SU-DHL-6 (cell line): ENCODE measurements around the gene BOLA3.

Source experiments
- EZH2phosphoT487 ChIP-seq: fragments of 200-600 bp; sonication (generic), shearing (Covaris generic); conservative IDR thresholded peaks from 2 replicates; pipeline ENCODE4 v1.6.1; 2018; ENCODE audit warnings: mild to moderate bottlenecking, antibody characterized with exemption, low read length, moderate library complexity, mixed read lengths
- TF ChIP-seq, protein P1 (sequence below): fragments of 200-600 bp; sonication (generic); IDR thresholded peaks from one replicate; pipeline ENCODE4 v1.5.1; 2017; ENCODE audit warnings: antibody characterized with exemption, mild to moderate bottlenecking, low read length, moderate library complexity; ENCODE audit not compliant: insufficient read depth, poor library complexity, severe bottlenecking

DNA sequence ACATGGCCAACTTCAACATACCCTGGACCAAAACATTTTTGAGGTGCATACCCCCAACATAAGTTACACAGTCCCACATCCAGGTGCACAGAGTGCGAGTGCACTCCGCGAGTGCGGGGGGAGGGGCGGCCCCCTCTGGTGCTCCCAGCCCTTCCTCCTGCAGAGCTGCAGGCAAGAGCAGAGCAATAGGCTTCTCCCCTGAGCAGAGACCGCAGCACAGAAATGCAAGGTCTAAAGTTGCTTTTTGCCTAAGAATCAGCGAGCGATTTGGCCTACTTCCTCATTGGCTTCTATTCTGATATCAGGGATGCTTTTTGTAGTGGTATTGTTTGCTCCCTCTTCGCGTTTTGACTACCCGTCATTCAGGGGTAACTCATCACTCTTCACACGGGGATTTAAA is 40.6 kb downstream of the BOLA3 start:
- TF ChIP-seq, protein P1, sequence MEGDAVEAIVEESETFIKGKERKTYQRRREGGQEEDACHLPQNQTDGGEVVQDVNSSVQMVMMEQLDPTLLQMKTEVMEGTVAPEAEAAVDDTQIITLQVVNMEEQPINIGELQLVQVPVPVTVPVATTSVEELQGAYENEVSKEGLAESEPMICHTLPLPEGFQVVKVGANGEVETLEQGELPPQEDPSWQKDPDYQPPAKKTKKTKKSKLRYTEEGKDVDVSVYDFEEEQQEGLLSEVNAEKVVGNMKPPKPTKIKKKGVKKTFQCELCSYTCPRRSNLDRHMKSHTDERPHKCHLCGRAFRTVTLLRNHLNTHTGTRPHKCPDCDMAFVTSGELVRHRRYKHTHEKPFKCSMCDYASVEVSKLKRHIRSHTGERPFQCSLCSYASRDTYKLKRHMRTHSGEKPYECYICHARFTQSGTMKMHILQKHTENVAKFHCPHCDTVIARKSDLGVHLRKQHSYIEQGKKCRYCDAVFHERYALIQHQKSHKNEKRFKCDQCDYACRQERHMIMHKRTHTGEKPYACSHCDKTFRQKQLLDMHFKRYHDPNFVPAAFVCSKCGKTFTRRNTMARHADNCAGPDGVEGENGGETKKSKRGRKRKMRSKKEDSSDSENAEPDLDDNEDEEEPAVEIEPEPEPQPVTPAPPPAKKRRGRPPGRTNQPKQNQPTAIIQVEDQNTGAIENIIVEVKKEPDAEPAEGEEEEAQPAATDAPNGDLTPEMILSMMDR = no peak
- no peak for TF ChIP-seq EZH2phosphoT487
